Measurements from ENCODE around the gene WASF2.
"Not testable (repeated sequence)": the region's sequence is repeated elsewhere in the genome, so short reads cannot be mapped to it uniquely, and the experiment has no call there.

The WASF2 gene

DNA sequence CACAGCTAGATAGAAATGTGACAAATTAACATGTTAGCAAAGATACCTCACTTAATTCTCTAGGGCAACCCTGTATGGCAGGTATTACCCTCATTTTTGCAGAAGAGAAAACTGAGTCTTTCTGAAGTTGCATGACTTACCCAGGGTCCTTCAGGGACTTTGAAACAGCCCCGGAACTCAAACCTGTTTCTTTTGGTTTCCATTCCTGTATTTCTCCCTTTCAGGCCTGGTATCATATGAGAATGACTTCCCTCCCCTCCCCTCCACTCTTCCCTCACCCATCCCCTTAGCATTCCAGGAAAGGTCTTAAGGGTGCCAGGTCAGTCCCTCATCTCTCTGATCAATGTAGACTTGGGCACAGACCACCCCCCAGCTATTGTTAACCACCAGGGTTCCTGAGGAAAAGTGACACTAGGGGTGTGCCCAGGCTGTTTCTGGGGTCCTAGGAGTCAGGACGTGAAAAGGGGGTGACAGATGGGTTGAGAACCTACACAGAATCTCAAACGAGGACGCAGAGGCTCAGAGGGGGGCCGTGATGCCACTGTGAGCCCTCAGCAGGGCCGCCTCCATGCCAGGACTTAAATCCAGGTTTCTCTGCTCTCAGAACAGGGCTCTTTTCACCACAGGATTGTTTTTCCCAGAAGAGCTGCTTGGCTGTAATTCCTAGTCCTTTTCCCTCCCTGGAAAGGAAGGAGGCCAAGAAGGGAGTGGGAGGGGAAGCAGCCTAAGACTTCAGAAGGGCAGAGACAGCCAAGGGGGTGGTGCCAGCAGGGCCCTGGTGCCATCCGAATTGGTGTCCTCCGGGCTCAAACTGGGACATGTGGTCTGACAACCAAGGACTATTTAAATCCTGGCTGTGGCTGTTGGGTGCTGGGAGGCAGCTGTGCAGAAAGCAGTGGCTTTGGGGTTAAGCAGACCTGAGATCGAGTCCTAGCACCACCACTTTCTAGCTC, 2.1 kb upstream of the WASF2 start:
- no peak for DNase-seq

DNA sequence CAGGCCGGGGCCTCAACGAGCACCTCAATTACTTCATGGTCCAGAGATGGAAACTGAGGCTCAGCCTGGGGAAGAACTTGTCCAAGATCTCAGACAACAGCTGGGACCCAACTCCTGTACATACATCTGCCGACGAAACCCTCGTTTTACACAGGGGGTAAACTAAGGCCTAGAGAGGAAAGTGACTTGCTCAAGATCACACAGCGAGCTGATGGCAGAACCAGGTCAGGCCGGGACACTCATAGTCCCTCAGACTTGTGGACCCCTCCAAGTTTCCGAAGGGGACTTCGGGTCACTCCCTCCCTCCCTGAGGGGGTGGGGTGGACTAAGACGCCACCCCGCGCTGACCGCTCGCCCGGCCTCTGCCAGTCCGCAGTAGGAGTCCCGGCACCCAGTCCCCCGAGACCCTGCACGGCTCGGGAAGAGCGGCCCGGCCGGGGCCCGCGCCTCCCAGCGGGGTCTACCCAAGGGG, 430 bp downstream of the WASF2 start:
- no peak for DNase-seq

DNA sequence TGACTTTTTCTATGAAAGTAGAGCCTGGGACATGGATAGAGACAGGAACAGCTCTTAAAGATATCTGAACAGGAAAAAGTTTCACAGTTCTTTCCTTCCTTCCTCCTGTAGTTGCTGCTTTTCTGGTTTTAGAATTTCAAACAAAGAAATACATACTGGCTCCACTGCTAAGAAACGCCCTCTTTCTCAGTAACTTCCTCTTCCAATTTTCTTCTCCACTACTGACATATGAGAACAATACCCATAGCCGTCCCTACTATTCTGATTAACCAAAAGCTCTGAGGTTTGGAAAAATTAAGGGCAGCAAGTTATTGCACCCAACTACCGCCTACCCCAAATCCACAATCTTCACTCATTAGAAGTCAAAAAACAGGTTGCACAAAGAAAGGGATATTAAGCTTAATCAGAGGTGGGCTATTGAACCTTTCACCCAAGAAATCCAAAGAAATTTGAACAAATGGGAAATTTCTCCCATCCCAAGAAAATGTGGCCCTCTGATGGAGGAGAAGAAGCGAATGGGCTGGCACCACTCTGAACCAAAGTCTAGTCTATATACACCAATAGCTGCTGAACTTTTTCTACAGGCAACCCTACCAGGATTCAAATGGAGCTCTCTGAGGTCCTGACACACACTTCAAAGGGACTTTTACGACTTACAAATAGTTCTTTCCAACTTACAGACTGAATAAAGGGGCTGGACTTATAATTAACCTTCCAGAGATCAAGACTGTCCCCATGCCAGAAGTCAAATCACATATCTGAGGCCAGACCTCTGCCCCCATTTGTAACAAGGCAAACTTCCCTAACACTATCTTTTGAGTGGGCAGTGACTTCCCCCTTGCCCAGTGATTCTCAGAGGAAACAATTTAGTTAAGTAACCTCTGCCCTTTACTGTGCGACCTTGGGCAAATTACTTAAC, 1.7 kb downstream of the WASF2 start:
- no peak for DNase-seq

DNA sequence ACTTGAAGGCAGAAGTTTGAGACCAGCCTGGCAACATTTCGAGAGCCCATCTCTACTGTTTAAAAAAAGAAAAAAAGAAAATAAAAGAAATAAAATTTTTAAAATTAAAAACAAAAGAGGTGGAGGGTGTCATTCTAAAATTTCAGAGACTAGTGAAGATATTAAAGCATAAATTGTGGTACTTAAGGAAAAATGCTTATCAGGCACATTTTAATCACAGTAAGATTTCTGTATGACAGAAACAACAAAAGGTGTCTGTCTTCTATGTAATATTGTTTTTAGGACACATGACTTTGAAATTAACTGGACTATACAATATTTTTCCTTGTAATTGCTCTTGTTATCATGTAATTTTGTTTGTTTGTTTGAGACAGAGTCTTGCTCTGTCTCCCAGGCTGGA, 4.6 kb downstream of the WASF2 start:
- DNase-seq = no peak

DNA sequence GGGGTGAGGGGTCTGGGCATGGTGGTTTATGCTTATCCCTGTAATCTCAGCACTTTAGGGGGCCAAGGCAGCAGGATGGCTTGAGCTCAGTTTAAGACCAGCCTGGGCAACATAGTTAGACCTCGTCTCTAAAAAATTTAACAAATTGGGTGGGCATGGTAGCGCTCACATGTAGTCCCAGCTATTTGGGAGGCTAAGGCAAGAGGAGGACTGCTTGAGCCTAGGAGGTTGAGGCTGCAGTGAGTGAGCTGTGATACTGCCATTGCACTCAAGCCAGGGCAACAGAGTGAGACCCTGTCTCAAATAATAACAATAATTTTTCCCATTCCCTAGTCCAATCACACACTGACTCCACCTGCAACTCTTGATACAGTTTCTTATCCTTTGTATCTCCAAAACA, 6.3 kb downstream of the WASF2 start:
- no peak for DNase-seq

DNA sequence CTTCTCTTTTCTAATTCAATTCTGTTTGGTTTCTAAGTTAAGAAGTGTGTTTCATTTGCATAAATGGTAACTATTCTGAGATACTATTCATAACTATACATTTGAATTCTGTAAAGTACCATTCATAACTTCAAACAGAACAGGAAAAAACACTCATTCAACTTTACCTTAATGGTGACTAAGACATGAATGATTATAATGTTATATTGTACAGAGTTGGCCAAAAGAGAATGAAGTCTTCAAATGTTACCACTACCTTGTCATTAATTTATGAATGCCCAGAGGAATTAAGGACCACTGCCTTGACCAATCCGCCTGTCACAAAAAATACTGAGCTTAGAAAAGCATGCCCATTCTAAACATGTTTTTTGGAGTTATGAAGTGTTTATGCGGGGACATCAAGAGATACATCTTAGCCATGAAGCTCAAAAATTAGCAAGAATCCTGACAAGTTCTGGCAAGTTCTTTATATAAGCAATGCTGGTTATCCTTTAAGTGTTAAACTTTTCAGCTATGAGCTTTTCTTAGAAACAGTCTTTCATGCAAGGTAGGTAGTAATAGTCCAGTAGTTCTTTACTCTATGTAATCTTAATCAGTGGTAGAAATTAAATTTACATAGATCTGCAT, 7.9 kb downstream of the WASF2 start:
- no peak for DNase-seq

DNA sequence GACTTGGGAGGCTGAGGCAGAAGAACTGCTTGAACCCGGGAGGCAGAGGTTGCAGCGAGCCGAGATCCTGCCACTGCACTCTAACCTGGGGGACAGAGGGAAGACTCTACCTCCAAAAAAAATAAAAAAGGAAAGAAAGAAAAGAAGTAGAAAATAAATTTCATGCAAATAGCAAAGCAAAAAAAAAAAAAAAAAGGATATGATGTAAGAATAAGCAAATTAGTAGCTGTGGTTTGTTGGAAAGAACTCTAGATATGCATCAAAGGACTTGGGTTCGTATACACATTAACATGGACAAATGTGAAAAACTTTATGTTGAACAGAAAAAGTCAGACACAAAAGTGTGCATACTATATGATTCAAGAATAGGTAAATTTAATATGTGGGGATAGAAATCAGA, 11.9 kb downstream of the WASF2 start:
- DNase-seq = no peak

DNA sequence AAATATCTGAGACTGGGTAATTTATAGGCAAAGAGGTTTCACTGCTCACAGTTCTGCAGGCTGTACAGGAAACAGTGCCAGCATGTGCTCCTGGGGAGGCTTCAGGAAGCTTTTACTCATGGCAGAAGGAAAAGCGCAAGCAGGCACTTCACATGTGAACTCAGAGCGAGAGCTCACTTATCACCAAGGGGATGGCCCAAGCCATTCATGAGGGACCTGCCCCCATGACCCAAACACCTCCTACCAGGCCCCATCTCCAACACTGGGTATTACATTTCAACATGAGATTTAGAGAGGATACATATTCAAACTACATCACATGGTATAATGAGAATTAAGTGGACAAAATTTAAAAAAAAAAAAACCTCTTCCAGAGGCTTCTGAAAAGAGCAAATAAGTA, 13.7 kb downstream of the WASF2 start:
- DNase-seq = no peak

DNA sequence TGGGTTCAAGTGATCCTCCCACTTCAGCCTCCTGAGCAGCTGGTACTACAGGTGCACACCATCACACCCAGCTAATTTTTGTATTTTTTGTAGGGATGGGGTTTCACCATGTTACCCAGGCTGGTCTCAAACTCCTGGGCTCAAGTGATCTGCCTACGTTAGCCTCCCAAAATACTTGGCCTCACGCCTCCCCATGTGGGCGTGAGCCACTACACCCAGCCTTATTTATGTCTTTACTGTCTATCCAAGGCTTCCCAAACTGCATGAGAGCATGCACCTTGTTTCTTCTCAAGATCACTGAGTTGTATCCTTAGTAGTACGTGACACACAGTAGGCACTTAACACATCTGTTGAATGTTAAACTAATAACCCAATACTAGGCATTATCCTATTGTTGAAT, 14.2 kb downstream of the WASF2 start:
- no peak for DNase-seq

DNA sequence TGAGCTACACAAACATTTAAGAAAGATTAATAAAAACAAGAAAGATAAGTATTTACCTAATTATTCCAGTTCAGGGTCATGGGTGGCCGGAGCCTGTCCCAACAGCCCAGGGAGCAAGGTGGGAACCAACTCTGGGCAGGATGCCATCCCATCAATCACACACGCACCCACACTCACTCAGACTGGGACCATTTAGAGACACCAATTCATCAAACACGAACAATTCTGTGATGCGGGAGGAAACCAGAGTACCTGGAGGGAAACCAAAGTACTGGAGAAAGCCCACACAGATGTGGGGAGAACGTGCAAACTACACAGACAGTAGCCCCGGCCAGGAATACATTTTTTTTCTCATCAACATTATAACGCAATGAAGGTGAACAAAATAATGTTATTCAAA, 16.2 kb downstream of the WASF2 start:
- no peak for DNase-seq

DNA sequence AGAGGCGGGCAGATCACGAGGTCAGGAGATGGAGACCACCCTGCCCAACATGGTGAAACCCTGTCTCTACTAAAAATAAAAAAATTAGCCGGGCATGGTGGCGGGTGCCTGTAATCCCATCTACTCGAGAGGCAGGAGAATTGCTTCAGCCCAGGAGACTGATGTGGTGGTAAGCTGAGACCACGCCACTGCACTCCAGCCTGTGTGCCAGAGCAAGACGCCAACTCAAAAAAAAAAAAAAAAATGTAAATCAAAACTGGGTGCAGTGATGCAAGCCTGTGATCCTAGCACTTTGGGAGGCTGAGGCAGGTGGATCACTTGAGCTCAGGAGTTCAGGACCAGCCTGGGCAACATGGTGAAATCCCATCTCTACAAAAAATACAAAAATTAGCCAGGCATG, 17.9 kb downstream of the WASF2 start:
- DNase-seq = not testable (repeated sequence)

DNA sequence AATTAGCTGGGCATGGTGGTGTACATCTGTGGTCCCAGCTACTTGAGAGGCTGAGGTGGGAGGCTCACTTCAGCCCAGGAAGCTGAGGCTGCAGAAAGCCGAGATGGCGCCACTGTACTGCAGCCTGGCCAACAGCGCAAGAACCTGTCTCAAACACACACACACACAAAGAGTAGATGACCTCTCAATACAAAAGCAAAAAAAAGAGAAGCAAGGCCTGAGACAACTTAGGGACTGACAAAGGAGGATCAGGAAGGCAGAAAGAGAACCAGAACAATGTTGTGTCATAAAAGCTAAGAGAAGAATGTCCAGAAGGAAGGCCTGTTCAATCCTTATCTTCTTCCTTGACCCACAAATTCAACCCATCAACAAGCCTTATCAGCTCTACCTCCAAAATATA, 18.5 kb downstream of the WASF2 start:
- DNase-seq = no peak

DNA sequence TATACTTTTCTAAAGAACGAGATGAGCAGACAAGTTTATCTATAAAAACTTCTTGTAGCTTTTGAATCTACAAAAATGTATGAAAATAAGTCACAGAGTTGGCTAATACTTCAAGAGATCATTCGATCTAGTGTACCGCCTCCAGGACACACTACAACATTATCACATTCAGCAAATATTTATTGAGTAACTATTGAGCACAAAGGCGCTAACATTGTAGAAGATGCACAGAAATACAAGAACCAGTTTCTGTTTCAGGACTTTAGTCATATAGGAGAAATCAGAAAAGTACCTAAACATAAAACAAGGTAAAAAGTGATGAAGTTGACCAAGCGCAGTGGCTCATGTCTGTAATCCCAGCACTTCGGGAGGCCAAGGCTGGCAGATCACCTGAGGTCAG, 20.6 kb downstream of the WASF2 start:
- no peak for DNase-seq

DNA sequence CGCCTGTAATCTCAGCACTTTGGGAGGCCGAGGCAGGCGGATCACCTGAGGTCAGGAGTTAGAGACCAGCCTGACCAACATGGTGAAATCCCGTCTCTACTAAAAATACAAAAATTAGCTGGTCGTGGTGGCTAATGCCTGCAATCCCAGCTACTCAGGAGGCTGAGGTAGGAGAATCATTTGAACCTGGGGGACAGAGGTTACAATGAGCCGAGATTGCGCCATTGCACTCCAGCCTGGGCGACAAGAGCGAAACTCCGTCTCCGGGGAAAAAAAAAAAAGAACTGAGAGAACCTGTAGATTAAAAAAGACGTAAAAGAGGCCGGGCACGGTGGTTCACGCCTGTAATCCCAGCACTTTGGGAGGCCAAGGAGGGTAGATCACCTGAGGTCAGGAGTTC, 21.6 kb downstream of the WASF2 start:
- DNase-seq = not testable (repeated sequence)

DNA sequence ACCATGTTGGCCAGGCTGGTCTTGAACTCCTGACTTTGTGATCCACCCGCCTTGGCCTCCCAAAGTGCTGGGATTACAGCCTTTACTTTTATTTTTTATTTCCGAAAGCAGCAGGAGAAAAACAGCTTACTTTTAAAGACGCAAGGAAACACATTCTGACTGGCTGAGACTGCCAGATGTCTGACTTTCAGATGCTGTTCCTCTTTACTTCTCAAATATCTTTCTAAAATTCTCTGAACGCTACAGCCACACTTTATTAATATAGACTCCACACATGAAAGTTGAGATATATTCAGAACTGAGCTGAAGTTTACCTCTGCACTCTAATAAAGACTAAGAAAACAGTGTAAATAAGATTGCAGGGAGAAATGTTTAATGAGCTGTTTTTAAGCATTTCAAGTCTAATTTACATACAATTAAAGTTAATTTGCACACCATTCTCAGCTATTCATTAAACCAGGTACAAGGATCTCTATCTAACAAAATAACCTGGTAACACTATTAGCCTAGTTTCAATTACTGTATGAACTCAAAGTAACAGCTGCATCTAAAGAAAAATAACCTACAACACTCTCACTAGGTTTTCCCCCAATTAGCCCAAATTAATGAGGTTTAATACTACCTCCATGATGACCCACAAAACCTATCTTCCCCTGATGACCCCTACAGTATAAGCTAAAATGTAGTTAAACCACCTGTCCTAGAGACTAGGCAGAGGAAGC, 24.9 kb downstream of the WASF2 start:
- DNase-seq = no peak

DNA sequence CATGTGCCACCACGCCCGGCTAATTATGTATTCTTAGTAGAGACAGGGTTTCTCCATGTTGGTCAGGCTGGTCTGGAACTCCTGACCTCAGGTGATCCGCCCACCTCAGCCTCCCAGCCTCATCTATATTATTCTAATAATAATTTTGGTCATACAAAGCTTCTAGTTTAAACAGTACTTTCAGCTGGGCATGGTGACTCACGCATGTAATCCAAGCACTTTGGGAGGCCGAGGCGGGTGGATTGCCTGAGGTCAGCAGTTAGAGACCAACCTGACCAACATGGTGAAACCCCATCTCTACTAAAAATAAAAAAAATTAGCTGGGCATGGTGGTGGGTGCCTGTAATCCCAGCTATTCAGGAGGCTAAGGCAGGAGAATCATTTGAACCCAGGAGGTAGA, 26.1 kb downstream of the WASF2 start:
- DNase-seq = not testable (repeated sequence)

DNA sequence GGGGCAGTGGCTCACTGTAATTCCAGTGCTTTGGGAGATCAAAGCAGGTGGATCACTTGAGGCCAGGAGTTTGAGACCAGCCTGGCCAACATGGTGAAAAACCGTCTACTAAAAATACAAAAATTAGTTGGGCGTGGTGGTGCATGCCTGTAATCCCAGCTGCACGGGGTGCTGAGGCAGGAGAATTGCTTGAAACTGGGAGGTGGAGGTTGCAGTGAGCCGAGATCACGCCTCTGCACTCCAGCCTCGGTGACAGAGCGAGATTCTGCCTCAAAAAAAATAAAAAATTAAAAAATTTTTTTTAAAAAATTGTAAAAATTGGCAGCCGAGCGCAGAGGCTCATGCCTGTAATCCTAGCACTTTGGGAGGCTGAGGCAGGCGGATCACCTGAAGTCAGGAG, 31.4 kb downstream of the WASF2 start:
- not testable (repeated sequence) for DNase-seq

DNA sequence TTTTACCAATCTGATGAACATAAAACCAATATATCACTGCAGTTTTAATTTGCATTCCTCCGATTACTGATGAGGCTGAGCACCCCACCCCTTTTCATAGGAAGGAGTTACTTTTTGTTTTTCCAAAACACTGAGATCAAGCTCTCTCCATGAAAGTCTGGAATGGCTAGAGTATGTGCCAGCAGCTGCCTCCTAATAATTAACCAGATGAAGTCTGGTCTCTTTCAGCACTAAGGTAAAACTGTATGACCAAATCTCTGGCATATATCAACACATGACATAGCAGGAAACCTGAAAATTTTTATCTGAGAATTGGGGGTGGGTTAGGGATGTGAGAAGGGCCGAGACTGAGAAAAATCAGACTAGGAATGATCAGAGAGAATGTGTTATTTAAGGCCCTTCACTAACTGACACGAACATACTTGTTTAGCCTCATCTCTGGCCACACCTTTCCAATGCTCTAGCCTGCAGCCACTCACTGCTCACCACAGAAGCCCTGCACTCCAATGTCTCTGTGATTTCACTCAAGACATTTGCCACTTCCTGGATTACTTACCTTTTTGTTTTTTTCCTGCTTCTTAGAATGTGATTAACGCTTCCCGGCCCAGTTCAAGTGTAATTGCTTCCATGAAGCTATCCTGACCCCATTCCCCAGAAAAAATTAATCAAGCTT, 34.7 kb downstream of the WASF2 start:
- no peak for DNase-seq

DNA sequence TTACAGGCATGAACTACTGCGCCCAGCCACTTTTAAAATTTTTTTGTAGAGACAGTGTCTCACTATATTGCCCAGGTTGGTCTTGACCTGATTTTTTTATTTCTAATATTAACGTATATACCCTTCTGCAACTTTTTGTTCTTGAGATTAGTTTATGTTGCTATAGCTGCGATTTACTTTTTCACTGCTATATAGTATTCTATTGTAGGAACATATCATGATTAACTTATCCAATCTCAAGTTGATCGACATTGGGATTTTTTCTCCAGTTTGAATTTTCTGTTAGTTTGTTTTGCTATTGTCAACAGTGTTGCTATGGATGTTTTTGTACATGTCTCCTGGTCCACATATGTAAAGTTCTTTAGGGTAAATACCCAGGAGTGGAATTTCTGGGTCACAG, 35.4 kb downstream of the WASF2 start:
- DNase-seq = no peak

DNA sequence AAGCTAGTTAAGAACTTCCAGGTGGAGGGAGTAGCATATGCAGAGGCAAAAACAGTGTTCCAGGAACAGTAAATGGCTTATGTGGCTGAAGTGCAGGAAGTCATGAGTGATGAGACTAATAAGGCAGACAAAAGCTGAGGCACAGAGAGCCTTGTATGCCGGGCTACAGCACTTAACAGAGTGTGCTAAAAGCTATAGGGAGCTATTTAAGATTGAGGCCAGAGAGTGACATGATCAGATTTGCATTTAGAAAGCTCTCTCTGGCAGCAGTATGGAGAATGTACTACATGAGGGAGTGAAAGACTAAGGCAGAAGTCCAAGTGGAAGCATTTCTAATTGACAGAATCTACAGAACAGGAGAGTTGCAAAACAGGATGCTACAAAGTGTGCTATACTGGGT, 38.6 kb downstream of the WASF2 start:
- DNase-seq = no peak

DNA sequence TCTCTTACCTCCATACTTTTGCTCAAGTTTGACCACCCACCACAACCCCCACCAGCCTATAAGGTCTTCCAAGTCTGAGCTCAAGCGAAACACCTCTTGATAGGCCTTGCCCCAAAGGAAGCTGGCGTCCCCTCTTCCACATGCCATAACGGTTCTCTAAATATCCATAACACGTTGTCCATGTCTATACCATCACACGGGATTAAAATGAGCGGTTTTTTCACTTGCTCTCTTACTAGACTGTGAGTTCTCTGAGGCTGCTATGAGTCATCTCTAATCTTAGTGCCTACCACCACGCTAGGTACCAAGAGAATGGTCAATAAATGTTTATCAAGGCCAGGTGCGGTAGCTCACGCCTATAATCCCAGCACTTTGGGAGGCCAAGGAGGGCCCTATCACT, 41.0 kb downstream of the WASF2 start:
- no peak for DNase-seq

DNA sequence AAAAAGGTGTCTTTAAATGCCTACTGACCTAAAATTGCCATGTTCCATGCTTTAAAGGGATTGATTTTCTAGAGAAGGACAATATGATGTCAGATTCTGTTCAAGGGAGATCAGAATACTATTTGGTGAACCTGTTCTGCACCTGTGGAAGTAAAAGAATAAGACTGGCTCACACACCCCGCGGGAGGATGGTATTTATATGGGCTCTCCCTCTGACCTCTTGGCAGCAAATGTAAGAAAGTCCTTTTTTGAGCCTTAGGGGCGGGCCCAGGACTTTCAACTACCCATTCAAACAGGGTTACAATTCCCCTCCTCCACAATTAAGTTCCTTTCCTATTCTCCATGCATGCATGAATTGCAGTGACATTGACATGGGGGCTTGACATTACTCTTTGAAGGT, 42.1 kb downstream of the WASF2 start:
- DNase-seq = no peak

Data from NCI-H510A (cell line).